HG03378 (cell line): ENCODE data around the gene STUB1.

Experiments
- ATAC-seq: cut with Tn5 transposase; IDR thresholded peaks from one replicate; pipeline ENCODE4 v1.9.1; 2021; ENCODE audit warnings: mild to moderate bottlenecking, moderate library complexity; ENCODE audit not compliant: unreplicated experiment

The STUB1 gene

DNA sequence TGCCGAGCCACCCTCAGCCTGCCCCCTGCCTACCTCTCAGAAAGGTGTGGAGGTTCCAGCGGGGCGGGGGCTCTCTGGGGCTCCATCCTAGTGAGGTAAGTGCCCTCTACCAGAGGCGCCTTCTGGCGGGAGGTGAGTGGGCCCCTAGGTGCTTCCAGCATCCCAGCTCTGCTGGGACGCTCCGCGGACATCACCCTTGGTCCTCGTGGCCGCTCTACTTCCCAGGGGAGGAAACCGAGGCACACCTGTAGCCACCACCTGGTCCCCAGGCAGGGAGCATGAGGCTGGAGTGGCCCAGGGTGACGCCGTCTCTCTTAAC lies 37.2 kb upstream of the STUB1 start:
- no peak for ATAC-seq

GRCh38 chr16:644556-644955 lies 35.7 kb upstream of the STUB1 start:
- no peak for ATAC-seq

DNA sequence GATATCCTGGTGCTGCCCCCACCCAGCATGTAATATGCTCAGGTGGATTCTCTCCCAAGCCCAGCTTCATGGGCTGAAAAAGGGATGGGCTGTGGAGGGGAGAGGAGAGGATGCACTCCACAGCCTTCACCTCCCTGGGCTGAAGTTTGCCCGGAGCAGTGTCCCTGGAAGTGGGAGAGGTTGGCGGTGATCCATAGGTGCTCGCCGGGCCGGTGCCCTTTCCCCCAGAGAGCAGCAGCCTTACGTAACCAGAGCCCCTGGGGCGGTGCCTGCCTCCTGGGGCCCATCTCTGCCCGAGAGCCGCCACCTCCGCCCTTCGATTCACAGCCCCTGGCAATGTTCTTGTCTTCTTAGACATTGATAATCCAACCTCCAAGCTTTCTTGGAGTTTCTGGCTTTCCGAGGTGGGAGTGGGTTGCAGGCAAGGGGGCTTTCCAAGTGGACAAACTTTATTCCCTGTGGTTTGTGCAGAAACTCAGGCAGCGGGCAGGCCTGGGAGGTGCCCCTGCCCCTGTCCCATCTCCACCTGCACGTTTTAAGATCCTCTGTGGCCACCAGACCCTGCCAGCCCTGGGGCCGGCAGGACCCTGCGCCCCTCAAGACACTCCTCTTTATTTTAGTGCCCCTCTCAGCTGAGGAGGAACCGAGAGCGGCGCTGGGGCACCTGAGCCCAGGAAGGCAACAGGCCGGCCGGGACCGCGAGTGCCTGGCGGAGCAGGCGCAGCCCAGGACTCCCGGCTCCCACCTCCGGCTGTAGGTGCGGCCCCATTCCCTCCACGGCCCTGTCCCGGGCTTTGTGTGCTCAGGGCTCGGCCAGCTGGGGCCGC lies 34.1 kb upstream of the STUB1 start:
- ATAC-seq: no peak

DNA sequence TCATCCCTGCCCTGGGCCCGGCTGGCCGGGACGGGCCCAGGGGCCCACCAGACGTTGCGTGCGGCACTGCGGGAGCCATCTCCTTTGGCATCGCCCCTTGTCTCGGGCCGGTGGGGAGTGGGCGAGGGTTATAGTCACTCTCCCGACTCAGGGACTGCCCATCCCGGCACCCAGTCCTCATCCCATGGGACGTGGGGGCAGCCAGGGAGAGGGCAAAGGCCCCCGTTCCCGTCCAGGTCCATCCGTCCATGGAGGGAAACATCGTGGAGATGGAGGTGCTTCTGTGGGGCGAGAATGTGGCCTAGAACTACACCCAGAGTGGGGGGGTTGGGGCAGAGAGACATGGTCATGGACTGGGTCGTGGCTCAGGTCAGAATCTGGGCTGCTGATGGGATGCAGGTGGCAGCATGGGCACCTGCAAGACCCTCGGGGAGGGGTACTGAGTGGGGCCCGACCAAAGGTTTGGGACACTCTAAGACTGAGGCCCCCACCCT lies 33.5 kb upstream of the STUB1 start:
- no peak for ATAC-seq

DNA sequence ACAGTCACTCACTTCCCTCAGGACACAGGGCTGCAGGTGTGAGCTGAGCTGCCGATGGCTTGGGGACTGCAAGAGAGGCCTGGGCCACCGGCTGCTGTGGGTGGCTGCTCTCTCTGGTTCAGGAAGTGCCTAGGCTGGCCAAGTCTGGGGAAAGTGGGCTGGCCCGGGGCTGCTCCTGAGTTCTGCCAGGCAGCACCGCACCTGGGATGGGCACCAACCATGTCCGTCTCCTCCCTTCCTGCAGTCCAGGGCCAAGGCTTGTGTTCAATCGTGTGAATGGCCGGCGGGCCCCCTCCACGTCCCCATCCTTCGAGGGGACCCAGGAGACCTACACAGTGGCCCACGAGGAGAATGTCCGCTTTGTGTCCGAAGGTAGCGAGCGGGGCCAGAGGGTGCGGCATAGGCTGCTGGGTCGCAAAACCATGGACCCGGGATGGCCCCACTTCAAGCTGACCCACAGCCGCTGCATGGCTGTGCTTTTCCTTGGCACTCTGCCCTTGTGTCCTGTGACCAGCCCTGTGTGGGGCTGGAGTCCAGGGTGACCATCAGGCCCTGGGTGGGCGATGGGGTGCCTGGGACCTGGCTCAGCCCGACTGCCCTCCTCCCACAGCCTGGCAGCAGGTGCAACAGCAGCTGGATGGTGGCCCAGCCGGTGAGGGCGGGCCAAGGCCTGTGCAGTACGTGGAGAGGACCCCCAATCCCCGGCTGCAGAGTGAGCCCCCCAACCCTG lies 32.9 kb upstream of the STUB1 start:
- no peak for ATAC-seq

DNA sequence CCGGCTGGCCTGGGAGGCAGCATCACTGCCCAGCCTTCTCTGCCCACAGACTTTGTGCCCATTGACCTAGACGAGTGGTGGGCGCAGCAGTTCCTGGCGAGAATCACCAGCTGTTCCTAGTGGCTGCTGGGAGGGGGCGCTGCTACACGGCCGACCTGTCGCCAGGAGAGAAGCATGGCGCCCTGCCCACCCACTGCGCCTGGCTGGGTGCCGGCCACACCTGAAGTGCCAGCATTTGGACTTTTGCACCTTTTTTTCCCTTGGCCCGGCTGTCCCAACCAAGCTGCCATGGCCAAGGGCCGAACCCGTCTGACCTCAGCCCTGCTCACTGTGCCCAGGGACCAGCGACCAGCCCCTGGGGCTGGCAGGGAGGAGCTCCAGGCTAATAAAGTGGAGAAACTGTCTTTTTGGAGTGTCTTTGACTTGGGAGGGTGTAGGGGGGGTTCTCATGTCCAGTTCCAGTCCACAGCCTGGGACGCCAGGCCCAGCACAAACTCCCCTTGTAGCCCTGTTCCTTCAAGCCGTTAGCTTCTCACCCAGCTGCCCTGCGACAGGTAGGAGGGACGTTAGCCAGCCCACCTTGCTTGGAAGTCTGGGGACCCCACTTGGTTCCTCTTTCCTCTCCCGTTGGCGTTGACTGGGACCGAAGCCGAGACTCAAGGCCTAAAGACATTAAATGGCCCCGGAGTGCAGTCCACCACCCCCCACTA lies 32.0 kb upstream of the STUB1 start:
- no peak for ATAC-seq

GRCh38 chr16:648781-649589 lies 31.2 kb upstream of the STUB1 start, which contains the start of gene WDR90:
Gene WDR90 (plus strand): TSS chr16:649365. CDS start chr16:649417, 52 bp downstream.
- ATAC-seq: peak; percentile 64

GRCh38 chr16:649631-650030 lies 30.6 kb upstream of the STUB1 start:
- no peak for ATAC-seq

DNA sequence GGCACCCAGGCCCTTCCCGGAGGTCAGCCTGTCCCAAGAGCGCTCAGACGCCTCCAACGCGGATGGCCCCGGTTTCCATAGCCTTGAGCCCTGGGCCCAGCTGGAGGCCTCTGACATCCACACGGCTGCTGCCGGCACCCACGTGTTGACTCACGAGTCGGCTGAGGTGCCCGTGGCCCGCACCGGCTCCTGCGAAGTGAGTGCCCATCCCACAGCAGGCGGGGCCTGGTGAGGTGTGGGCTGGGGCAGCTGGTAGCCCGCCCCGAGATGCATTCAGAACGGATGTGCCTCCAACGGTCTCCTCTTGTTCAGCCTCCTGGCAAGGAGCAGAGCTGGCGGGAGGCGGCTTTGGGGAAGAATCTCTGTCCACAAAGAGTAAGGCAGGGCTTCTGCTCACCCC lies 28.4 kb upstream of the STUB1 start:
- no peak for ATAC-seq

GRCh38 chr16:652454-653305 lies 27.5 kb upstream of the STUB1 start:
- no peak for ATAC-seq

DNA sequence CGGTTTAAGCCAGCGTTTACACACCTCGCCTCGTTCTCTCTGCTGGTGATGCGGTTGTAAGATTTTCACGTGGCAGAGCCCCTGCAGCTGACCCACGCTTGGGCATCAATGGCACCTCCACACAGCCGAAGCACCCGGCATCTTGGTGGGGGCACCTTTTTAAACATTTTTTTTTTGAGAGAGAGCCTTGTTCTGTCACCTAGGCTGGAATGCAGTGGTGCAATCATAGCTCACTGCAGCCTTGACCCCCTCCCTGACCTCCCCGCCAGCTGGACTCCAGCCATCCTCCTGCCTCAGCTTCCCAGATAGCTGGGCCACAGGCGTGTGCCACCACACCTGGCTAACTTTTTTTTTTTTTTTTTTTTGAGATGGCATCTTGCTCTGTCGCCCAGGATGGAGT lies 26.2 kb upstream of the STUB1 start:
- no peak for ATAC-seq

GRCh38 chr16:657487-657886 lies 22.7 kb upstream of the STUB1 start:
- ATAC-seq: no peak

- ATAC-seq: no peak
Observed at GRCh38 chr16:658679-659571, 21.3 kb upstream of the STUB1 start.

DNA sequence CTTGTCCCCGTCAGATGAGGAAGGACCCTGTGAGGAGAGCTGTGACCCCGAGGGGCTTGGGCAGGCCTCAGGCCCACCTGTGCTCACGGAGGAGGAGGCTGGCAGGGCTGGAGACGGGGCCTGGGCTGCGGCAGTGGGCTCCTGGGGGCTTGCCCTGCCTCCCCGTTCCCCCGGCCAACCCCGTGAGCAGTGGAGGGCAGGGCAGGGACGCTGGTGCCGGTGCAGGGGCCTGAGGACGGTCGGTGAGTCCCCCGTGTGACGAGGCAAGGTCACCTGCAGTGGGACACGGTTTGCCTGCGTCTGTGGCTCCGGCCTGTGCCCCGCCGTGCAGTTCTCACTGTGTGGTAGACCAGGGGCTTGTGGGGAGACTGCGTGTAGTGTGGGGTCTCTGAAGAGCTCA lies 20.6 kb upstream of the STUB1 start:
- no peak for ATAC-seq

DNA sequence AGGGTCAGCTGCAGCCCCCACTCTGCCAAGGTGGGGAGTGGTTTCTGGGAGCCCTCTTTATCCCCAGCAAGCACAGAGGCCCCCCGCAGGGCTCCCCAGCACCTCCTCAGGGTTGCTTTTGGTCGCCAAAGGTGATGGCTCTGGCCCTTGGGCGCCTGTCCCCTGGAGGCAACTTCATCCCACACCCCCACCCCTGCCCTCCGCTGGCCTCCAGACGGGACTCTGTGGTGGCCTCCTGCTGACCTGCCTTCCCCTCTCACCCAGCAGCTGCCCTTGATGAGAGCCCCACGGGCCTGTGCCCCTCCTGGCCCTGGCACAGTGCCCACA lies 20.1 kb upstream of the STUB1 start:
- no peak for ATAC-seq

GRCh38 chr16:660459-661183 lies 19.6 kb upstream of the STUB1 start:
- peak; percentile 37 for ATAC-seq

DNA sequence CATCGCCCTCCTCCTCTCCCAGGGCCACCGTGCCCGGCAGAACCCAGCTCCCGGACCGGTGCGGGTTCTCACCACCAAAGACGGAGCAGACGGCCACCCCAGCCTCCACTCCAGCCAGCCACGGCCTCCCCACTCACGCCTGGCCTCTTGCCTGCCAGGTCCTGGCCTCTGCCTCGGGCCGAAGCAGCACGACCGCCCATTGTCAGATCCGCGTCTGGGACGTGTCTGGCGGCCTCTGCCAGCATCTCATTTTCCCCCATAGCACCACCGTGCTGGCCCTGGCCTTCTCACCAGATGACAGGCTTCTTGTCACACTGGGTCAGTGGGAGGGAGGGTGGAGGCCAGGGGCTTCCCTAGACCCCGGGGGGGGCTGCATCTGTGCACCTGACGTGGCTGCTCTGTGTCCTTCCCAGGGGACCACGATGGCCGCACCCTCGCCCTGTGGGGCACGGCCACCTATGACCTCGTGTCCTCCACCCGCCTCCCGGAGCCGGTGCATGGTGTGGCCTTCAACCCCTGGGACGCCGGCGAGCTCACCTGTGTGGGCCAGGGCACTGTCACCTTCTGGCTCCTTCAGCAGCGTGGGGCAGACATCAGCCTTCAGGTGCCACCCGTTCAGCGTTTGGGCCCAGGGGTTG lies 18.9 kb upstream of the STUB1 start:
- no peak for ATAC-seq

DNA sequence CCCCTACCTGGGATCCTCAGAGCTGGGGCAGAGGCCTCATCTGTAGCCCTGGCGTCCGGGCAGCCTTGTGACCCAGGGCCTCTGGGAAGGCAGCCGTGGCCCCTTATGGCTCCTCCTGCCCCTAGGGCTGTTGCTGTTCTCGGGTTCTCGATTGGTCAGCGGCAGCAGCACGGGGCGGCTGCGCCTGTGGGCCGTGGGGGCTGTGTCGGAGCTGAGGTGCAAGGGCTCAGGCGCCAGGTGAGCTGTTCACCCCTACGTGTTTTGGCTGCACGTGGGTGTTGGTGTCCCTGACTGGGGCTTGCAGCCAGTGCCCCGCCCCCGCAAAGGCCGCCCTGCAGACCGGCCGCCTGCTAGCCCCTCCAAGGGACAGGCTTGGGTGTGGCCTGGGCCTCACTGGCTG lies 18.1 kb upstream of the STUB1 start:
- ATAC-seq: no peak
